HG03066 (cell line): Measurements from ENCODE around the gene FAM161A.
"Not testable (repeated sequence)": the region's sequence is repeated elsewhere in the genome, so short reads cannot be mapped to it uniquely, and the experiment has no call there.

ENCODE experiments used
- ATAC-seq: cut with Tn5 transposase; IDR thresholded peaks from one replicate; pipeline ENCODE4 v1.9.1; 2021; ENCODE audit warnings: low read depth; ENCODE audit not compliant: unreplicated experiment

FAM161A gene, protein sequence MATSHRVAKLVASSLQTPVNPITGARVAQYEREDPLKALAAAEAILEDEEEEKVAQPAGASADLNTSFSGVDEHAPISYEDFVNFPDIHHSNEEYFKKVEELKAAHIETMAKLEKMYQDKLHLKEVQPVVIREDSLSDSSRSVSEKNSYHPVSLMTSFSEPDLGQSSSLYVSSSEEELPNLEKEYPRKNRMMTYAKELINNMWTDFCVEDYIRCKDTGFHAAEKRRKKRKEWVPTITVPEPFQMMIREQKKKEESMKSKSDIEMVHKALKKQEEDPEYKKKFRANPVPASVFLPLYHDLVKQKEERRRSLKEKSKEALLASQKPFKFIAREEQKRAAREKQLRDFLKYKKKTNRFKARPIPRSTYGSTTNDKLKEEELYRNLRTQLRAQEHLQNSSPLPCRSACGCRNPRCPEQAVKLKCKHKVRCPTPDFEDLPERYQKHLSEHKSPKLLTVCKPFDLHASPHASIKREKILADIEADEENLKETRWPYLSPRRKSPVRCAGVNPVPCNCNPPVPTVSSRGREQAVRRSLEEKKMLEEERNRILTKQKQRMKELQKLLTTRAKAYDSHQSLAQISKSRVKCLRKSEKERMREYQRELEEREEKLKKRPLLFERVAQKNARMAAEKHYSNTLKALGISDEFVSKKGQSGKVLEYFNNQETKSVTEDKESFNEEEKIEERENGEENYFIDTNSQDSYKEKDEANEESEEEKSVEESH

GRCh38 chr2:61853847-61854563 is at the start of gene FAM161A:
Gene FAM161A (minus strand): TSS chr2:61854060. CDS start chr2:61854041, 19 bp downstream.
- peak; percentile 84 for ATAC-seq

DNA sequence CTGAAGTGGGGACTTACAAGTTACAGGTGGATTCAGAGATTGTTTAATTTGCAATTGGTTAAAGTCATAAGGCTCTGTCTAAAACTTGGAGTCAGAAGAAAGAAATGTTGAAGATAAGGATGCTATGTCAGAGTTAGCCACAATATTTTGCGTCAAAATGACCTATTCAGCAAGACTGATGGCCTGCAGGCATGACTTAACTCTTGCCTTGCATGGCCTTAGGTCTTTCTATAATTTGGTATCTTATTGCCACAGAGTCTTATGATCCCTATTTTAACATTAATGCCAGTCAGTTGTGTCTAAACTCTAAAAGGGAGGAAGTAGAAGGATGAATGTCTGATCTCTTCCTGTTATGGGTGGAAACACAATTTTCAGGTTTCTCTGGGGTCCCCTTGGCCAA is 46.4 kb upstream of the FAM161A start:
- no peak for ATAC-seq

DNA sequence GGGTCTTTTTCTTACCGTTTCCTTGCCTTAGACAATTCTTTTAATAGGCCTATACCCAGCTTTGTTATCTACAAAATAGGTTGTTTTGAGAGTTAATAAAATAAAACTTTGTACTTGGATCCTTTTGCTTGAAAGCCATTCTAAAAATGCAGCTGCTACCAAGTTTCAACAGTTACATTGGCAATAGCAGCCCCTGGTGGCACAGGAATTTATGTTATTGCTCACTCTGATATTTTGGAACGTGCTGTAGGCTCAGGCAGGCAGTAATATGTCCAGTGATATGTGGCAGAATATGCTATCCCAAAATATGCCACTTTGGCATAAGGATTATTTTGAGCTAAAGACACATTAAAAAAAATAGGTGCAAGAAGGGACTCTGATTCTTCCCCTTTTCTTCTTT is 45.0 kb upstream of the FAM161A start:
- no peak for ATAC-seq

- peak; percentile 68 for ATAC-seq
Measured at GRCh38 chr2:61888267-61889055, 34.6 kb upstream of the FAM161A start, which contains the start of gene CCT4. Gene CCT4 (minus strand): TSS chr2:61888656. CDS start chr2:61888507, 149 bp downstream.

- ATAC-seq = peak; percentile 2
Measured at GRCh38 chr2:61887717-61888266, 33.9 kb upstream of the FAM161A start.

DNA sequence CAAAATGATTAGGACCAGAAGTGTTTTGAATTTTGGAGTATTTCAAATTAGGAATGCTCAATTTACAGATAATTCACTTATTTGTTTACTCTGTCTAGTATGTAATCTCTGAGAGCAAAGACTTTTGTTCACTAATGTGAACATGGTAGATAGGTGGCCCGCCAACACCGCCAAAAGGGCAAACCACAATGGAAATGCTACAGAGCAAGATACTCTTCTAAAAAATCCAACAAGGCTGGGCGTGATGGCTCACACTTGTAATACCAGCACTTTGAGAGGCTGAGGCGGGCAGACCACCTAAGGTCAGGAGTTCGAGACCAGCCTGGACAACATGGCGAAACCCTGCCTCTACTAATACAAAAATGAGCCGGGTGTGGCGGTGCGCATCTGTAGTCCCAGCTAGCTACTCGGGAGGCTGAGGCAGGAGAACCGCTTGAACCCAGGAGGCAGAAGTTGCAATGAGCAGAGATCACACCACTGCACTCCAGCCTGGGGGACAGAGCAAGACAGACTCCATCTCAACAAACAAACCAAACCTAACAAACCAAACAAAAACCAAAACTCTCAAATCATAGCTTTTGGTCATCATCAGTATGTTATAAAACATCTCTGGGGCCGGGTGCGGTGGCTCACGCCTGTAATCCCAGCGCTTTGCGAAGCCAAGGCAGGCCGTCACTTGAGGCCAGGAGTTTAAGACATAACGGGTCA is 32.2 kb upstream of the FAM161A start:
- ATAC-seq = no peak

DNA sequence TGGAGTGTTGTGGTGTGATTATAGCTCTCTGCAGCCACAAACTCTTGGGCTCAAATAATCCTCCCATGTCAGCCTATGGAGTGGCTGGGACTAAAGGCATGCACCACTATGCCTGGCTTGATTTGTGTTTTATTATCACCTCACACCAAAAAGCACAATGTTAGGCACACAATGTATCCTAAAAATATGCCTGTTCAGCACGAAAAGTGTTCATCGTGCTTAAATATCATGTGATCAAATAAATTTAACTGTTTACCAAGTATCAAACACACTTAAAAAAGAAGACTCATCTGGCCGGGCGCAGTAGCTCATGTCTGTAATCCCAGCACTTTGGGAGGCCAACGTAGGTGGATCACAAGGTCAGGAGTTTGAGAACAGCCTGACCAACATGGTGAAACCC is 29.0 kb upstream of the FAM161A start:
- ATAC-seq = no peak

- not testable (repeated sequence) for ATAC-seq
Measured at GRCh38 chr2:61879351-61879750, 25.5 kb upstream of the FAM161A start.

GRCh38 chr2:61878761-61879160 is 24.9 kb upstream of the FAM161A start:
- ATAC-seq = no peak

GRCh38 chr2:61877571-61878245 is 23.8 kb upstream of the FAM161A start:
- ATAC-seq = no peak

DNA sequence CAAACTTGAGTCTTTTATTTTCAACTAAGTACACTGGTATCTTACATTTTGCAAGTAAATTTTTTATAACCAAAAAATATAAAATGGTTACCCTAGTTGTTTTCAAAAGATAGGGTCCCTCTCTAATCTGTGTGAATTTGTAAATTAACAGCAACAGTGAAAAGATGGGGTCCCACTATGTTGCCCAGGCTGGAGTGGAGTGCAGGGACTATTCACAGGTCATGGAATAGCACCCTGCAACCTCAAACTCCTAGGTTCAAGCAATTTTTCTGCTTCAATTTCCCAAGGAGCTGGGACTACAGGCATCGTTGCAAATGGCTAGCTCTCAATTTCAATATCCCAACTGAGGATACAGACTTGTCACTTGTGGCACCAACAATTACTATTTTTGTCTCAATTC is 22.5 kb upstream of the FAM161A start:
- ATAC-seq = no peak

- not testable (repeated sequence) for ATAC-seq
Measured at GRCh38 chr2:61866482-61867089, 12.7 kb upstream of the FAM161A start.

- ATAC-seq = no peak
Measured at GRCh38 chr2:61862085-61862484, 8.2 kb upstream of the FAM161A start.

DNA sequence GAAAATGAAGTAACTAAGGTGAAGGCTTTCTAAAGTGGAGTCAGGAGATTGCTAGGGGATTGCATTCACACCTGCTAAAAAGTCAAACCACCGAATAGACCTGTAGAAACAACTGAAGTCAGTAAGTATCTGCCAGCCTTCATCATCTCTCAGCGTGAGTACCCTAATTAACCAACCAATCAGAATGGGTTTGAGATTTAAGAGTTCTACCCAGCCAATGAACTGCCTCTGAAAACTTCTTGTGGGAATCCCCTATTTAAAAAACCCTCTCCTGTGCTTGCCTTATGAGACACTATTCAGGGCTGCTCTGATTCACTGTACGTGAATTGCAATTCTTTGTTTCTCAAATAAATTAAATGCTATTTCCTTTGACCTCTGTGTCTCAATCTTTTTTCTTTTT is 3.4 kb upstream of the FAM161A start:
- no peak for ATAC-seq

DNA sequence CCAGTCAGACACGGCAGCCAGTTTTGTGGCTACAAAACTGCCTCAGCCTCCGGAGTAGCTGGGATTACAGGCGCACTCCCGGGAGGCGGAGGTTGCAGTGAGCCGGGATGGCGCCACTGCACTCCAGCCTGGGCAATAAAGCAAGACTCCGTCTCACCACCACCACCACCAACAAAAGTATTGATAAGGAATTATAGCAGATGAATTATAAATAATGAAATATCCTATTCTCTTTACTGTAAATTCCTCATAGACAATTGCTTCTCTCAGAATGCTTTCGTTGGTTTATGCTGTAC is 1.4 kb upstream of the FAM161A start:
- no peak for ATAC-seq

GRCh38 chr2:61854564-61855317 is 881 bp upstream of the FAM161A start:
- peak; percentile 87 for ATAC-seq

GRCh38 chr2:61853086-61853846 is 594 bp downstream of the FAM161A start:
- peak; percentile 62 for ATAC-seq
